HEK293T (cell line): ENCODE results near the gene IL19.

Experiments
- ARNT ChIP-seq: fragments of 450-650 bp; IDR thresholded peaks from 2 replicates; pipeline ENCODE4 v1.6.1; 2017; ENCODE audit warnings: mild to moderate bottlenecking
- BHLHE40 ChIP-seq: fragments of 450-650 bp; IDR thresholded peaks from 2 replicates; pipeline ENCODE4 v1.6.1; 2016; ENCODE audit warnings: mild to moderate bottlenecking, moderate library complexity, borderline replicate concordance
- ELF4 ChIP-seq: fragments of 450-650 bp; IDR thresholded peaks from 2 replicates; pipeline ENCODE4 v1.6.1; 2017; ENCODE audit warnings: antibody characterized with exemption
- FOXK2 ChIP-seq: fragments of 450-650 bp; IDR thresholded peaks from 2 replicates; pipeline ENCODE4 v1.6.1; 2016; ENCODE audit warnings: mild to moderate bottlenecking
- HDGF ChIP-seq: fragments of 450-650 bp; IDR thresholded peaks from 2 replicates; pipeline ENCODE4 v1.6.1; 2017; ENCODE audit warnings: antibody characterized with exemption, borderline replicate concordance
- SP1 ChIP-seq: fragments of 450-650 bp; IDR thresholded peaks from 2 replicates; pipeline ENCODE4 v1.6.1; 2017
- TARDBP ChIP-seq: fragments of 450-650 bp; IDR thresholded peaks from 2 replicates; pipeline ENCODE4 v1.6.1; 2016
- TF ChIP-seq, protein P1 (sequence below): fragments of 450-650 bp; IDR thresholded peaks from 2 replicates; pipeline ENCODE4 v1.6.1; 2016

GRCh38 chr1:206867239-206867638 is 96.7 kb downstream of the IL19 start:
- TF ChIP-seq TARDBP (no peak), SP1 (no peak), BHLHE40 (no peak), ARNT (no peak), FOXK2 (no peak), ELF4 (no peak), HDGF (no peak)
- TF ChIP-seq, protein P1, sequence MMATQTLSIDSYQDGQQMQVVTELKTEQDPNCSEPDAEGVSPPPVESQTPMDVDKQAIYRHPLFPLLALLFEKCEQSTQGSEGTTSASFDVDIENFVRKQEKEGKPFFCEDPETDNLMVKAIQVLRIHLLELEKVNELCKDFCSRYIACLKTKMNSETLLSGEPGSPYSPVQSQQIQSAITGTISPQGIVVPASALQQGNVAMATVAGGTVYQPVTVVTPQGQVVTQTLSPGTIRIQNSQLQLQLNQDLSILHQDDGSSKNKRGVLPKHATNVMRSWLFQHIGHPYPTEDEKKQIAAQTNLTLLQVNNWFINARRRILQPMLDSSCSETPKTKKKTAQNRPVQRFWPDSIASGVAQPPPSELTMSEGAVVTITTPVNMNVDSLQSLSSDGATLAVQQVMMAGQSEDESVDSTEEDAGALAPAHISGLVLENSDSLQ, result no peak
